Renal cortex interstitium (tissue), 11 donors: ENCODE measurements around the gene PPP1CB. TPM values are rescaled to one million over a fixed set of nuclear protein-coding genes. Genes with fewer than 3 reads are reported as not detected.
"Not testable (repeated sequence)": the region's sequence is repeated elsewhere in the genome, so short reads cannot be mapped to it uniquely, and the experiment has no call there.

Experiments used
- DNase-seq, 11 donors: peaks; one replicate each; pipeline ENCODE4 v3.0.0-alpha.2; 2013; ENCODE audit warnings: low read depth in 9 of 11, low spot score in 4 of 11; ENCODE audit errors: extremely low read depth in 1 of 11
- polyA plus RNA-seq, 3 donors: library from polyadenylated mRNA; unstranded; fragments of 120-200 nt; gene quantifications; one replicate each; pipeline ENCODE4 v1.2.1, GENCODE V29; 2013; ENCODE audit not compliant: insufficient read length in 3 of 3

PPP1CB gene
- polyA plus RNA-seq, 3 donors = 160 to 184 (median 181) TPM

DNA sequence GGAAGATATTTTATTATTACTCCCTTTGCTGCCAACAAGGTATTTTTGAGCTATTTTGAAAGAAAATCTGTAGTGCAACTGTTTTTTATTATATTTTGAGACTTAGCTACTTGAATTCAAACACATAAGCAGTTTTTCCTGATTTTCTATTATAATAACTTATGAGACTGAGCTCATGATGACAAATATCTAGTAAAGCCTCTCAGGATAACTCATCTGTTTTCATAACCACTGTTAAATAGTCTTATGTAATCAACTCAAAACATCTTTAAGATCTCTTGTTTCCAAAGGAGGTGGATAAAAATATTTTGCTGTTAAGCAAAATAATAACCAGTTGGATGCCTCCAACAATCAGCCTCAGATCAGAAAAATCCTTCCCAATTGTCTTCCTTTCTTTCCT lies 21.9 kb upstream of the PPP1CB start:
- DNase-seq = no peak

GRCh38 chr2:28730641-28731146 lies 20.9 kb upstream of the PPP1CB start:
- DNase-seq = no peak

- no peak for DNase-seq
Observed at GRCh38 chr2:28735511-28735910, 16.1 kb upstream of the PPP1CB start.

DNA sequence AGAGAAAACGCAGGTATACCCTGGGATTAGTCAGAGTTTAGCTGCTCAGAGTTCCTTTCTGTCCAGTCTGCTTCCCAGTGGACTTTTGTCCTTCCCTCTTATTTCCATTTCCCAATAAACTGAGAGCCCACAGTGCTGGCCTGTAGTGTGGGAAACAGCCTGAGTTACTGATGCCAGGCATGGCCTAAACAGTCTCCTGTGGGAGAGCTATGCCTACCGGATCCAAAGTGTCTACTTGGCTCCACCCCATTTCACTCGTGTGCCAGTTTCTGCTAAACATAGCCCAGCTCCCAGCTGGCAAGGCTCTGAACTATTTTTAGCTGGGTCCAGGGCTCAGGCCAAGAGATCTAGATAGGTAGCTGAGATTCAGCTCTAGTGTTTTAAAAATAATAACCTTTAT lies 15.6 kb upstream of the PPP1CB start:
- DNase-seq = no peak

DNA sequence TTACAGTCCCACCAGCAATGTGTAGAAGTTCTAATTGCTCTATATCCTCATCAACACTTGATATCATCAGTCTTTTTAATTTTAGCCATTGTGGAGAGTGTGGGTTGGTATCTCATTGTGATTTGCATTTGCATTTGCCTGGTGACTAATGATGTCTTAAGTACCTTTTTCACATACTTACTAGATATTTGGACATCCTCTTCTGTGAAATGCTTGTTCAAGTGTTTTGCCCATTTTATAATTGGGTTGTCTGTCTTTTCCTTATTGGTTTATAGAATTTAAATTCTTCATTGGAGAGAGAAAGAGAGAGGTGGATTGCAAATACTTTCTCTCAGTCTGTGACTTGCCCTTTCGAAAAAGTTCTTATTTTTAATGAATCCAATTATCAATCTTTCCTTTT lies 14.0 kb upstream of the PPP1CB start:
- DNase-seq = no peak

- not testable (repeated sequence) for DNase-seq
Observed at GRCh38 chr2:28742619-28743018, 9.0 kb upstream of the PPP1CB start.

DNA sequence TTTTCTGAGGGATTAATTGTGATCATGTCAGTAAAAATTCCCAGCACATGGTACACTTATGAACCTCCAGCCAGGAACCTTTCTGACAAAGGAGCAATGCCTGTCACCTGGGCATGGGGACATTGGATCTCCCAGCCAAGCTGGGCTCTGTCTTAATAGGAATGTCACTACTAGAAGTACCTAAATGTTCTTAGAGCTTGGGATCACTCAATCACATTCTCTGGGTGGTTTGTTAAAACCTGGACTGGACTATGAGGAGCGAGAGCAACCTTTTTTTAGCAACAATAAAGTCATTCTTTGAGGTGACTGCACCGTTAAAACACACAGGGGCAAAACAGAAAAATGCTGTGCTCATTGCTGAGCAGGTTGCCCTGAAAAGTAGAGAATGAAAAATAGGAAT lies 6.4 kb upstream of the PPP1CB start:
- no peak for DNase-seq

DNA sequence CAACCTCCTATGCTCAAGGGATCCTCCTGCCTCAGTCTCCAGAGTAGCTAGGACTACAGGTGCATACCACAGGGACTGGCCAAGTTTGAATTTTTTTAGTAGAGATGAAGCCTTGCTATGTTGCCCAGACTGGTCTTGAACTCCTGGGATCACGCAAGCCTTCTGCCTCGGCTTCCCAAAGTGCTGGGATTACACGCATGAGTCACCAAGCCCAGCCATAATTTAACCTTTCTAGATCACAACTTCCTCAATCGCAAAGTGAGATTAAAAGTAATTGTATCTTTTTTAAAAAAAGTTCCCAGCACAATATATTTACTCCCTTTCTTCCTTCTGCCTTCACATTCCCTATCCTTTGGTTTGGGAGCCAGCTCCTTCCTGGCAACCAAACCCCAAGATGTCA lies 5.8 kb upstream of the PPP1CB start:
- DNase-seq = no peak

DNA sequence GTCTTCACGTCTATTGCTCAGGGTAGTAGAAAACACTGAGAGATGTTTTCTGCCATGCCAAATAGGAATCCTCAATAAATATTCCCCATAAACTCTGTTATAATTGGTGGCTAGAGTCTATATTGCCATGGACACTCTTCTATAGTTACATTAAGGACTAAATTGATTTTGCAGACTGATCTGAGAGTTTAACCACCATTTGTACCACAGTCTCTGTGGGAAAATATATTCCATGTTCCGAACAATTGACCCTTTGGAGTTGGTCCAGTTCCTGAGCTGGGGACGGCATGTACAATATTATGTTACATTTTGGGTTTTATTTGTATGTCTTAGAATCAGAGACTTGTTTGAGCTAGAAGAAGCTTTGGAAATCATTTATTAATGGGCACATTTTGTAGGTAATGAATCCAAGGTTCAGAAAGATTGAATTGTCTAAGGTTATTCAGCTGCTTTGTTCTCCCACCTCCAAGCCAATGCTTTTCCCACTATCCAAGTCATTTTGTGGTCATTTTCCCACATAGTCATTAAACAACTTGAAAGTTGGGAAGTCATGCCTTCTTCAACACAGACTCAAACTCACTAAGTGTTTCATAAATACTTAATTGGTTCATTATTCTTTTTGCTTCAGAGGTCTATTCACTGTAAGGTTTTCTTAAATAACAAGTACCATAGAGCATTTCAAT lies 5.1 kb upstream of the PPP1CB start:
- DNase-seq = no peak

DNA sequence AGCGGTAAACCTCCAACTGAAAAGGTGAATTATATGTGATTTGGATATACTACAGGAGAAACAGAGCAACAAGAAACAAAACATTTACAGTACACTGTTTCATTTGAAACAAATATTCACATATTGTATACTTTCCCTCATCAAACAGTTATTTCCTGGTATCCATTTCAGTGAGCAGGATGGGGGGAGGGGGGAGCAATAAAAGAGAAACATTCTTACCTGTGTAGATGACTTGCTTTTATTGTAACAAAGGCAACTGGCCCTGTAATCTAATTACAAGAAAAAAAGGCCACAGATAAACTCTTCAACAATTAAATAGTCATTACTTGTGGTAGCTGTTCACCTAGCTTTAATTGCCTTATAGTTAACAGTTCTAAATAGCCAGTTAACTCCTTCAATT lies 3.9 kb upstream of the PPP1CB start:
- peak in 1 of 11 donors; percentile 13 for DNase-seq

DNA sequence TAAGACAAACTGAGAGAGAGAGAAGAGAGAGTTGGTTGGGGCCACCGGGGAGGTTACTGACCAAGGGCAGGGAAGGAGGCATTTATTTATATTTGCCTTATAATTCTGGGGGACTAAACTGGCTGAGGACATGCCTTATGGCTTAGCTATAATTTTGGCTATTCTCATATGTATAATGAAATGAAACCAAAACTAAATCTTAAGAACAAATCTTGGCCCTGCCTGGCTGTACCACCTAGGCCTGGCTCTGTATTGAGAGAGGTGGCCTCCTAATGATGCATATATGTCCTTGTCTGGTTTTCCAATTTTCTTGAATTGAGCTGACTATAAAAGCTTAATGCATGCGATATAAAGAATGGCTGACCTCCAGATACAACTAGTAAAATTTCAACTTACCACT lies 3.5 kb upstream of the PPP1CB start:
- no peak for DNase-seq

DNA sequence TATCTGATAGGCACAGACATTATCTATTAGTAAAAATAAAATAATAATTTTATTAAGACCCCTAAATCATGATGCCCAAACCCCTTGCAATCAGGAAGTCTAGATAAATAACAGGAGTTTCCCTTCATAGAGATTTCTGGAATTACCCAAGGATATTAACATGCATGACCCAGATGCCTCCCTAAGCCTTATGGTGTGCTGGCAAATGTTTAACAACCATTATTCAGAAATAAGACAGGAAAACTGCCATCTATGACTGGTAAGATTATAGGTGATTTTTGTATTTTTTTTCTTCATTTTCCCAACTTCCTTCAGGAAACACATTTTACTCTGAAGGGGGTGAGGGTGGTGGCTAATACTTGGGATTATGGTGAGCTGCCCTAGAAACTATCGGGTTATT lies 2.7 kb upstream of the PPP1CB start:
- no peak for DNase-seq

DNA sequence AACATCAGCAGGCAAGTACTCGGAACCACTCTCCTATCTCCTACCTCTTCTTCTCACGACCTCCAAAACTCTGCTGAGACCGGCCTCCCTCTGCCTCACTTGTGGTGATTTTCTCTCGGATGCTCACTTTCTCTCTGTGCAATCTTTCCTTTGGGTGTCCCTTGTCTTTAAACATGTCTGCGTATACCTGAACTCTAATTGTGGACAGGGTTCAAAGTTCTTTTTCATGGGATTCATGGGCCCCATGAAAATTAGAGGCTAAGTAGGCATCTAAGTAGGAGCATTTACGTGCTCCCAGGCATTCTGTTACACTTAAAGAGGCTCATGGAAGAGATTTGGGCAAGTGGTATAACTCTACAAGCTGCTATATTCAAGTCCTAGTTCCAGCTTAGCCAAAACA lies 2.1 kb upstream of the PPP1CB start:
- no peak for DNase-seq

DNA sequence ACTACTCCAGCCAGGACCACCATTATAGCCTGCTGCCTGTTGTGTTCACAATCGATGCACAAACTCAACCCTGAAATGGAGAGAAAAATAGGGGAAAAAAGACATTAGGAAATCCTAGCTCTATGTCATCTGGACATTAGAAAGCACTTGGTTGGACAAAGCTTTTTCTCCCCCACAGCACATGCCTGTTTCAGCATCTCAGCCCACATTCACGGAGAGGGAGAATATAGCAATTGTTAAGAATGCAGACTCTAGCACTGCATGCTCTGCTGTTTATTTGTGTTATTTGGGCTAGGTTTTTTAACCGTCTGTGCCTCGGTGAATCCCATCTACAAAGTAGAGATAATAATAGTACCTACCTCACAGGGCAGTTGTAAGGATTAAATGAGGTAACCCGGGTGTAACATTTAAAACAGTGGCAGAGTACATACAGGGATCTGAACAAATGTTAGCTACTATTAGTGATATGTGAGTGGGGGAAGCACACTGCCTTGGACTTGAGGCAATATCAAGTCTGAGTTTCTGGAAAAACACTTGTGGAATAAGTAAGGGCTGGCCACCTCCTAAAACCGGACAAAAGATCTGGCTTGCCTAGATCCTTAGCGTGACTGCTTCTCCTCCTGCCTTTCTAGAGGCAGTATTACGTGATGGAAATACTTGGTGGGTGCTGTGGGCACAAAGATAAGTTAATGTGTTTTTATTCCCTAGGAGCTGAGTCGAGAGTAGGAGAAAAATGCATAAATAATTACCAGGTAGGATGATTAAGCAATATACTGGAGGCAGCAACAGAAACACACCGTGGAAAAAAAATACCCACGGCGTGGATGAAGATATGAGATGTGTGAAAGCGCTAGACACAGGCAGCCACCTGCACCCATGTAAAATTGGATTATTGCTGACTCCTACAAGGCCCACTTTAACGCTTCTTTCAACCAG lies 1.0 kb upstream of the PPP1CB start:
- peak in 5 of 11 donors; percentile 7 to 25 (median 21) for DNase-seq

GRCh38 chr2:28751956-28752630 lies 463 bp downstream of the PPP1CB start:
- peak in 1 of 11 donors; percentile 28 for DNase-seq

DNA sequence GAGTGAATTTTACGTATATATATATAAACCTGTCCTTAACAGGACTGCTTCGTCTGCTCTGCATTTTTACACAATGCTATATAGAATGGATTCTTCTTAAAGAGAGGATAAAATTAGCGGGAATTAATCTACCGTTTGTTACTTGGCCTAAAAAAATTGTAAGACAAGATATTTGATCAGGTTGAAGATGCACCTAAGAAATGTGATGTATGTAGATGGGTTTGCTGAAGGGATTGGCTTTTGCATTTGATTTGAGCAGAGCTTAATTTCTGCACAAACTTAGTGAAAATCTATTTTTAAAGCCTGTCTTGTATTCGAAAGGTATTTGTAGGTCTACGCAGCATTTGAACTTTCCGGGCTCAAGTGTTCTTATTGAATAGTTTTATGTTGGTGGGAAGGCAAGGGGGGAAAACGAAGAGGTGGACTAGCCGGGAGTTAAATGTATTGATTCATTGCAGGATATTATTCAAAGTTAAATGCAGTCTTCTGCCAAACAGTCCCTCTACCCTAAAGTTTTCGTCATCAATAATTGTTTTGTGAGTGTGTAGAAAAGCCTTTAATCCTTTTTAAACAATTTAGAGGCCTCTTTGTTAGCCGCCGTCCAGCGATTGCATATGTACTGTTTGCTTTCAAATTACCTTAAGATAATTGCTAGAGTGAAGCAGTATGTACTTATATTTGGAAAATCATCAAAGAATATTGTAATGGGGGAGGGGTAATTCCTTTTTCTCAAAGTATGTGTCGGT lies 1.2 kb downstream of the PPP1CB start:
- peak in 5 of 11 donors; percentile 7 to 33 (median 15) for DNase-seq

DNA sequence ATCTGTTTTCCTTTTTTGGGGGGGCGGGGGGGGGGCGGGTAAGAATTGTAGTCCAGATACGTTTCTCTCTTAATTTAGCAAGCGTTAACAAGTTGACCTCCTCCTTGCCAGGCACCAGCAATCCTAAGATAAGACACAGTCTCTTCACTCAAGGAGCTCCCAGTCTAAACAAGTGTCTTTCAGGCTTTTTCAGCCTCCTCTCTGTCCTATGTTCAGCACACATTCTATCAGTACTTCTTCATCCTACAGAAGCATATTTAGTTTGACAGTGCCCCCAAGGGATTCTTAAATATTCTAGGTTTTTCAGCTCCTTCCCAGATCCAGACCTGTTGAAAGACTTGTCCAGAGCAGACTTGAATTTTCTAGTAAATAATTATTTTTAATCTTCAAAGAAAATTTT lies 2.7 kb downstream of the PPP1CB start:
- no peak for DNase-seq

GRCh38 chr2:28755421-28755820 lies 3.8 kb downstream of the PPP1CB start:
- DNase-seq = no peak

GRCh38 chr2:28758459-28758858 lies 6.8 kb downstream of the PPP1CB start:
- DNase-seq = no peak
